HepG2 (cell line): Measurements from ENCODE around the gene PTPRO. TPM values are rescaled to one million over a fixed set of nuclear protein-coding genes. Genes with fewer than 3 reads are reported as not detected.

ENCODE experiments used
- ATAC-seq: fragments of 200-7000 bp; cut with Tn5 transposase; 3 replicates; pipeline ENCODE4 v1.9.1; 2020; ENCODE audit warnings: mild to moderate bottlenecking, moderate library complexity
- BruUV-seq: library from RNA; stranded (reverse); fragments of 400-500 nt; replicated peaks from 2 replicates; lab custom pipeline; 2021; lab: Mats Ljungman, UMichigan
- CTCF ChIA-PET: fragments of 300-600 bp; formaldehyde crosslinking; extraction: SDS; loops from one replicate; lab custom pipeline; 2021; ENCODE audit warnings: low total read pairs, inconsistent platforms, low intra/inter-chr PET ratio; lab: Yijun Ruan, JAX
- POLR2A ChIA-PET: fragments of 350-600 bp; sonication (Branson Sonifier 250); formaldehyde crosslinking; loops from one replicate; lab custom pipeline; 2020; ENCODE audit warnings: antibody characterized with exemption, inconsistent platforms; lab: Yijun Ruan, JAX
- DNase-seq: peaks from one replicate; pipeline ENCODE4 v3.0.0-alpha.2; 2015; ENCODE audit warnings: low spot score
- FAIRE-seq: peaks from 3 replicates; lab custom pipeline; 2011; peaks lifted over from hg19 to GRCh38; lab: Jason Lieb, UNC
- H2AFZ ChIP-seq: one replicate; pipeline ENCODE4 v1.6.1; 2011; ENCODE audit warnings: low read length, inconsistent platforms
- H3K27ac ChIP-seq: fragments of 300-600 bp; 3 replicates; pipeline ENCODE4 v1.8.0; 2011; ENCODE audit warnings: mixed run types, mild to moderate bottlenecking, mixed read lengths, low read length, inconsistent platforms; ENCODE audit not compliant: insufficient read depth; ENCODE audit errors: extremely low read length
- H3K27me3 ChIP-seq, 2 experiments: fragments of 200-600 bp in 1 of 2; 2 replicates in 1 of 2; 3 replicates in 1 of 2; pipeline versions ENCODE4 v1.6.0 to v1.8.0; 2011; ENCODE audit warnings: low read length in 2 of 2, mild to moderate bottlenecking in 2 of 2, moderate library complexity in 2 of 2, inconsistent platforms in 1 of 2; ENCODE audit not compliant: insufficient read depth in 2 of 2, control insufficient read depth in 1 of 2
- H3K36me3 ChIP-seq, 2 experiments: fragments of 200-600 bp in 1 of 2; replicated peaks in 1 of 2; 2 replicates in 1 of 2; 3 replicates in 1 of 2; pipeline versions ENCODE4 v1.5.1 to v1.8.0; 2011; ENCODE audit warnings: low read length in 2 of 2, inconsistent platforms in 1 of 2; ENCODE audit not compliant: insufficient read depth in 2 of 2, control insufficient read depth in 1 of 2
- H3K4me1 ChIP-seq: 2 replicates; pipeline ENCODE4 v1.5.1; 2012; ENCODE audit warnings: low read length, inconsistent platforms; ENCODE audit not compliant: insufficient read depth
- H3K4me2 ChIP-seq: 2 replicates; pipeline ENCODE4 v1.6.0; 2011; ENCODE audit warnings: low read depth, low read length, inconsistent platforms
- H3K4me3 ChIP-seq, 3 experiments: fragments of 200-600 bp in 1 of 3; sonication (generic), shearing (Covaris generic) in 1 of 3; replicated peaks in 1 of 3; 2 replicates each; pipeline ENCODE4 v1.5.1; 2011 to 2016; ENCODE audit warnings: low read length in 3 of 3, inconsistent platforms in 2 of 3, low read depth in 2 of 3, mild to moderate bottlenecking in 2 of 3, control low read depth in 1 of 3, mixed read lengths in 1 of 3; ENCODE audit not compliant: insufficient read depth in 1 of 3
- H3K79me2 ChIP-seq: one replicate; pipeline ENCODE4 v1.6.1; 2011; ENCODE audit warnings: low read length, inconsistent platforms; ENCODE audit not compliant: insufficient read depth
- H3K9ac ChIP-seq: 2 replicates; pipeline ENCODE4 v1.6.0; 2011; ENCODE audit warnings: mild to moderate bottlenecking, low read depth, low read length, inconsistent platforms; ENCODE audit not compliant: insufficient read depth
- H3K9me3 ChIP-seq: 2 replicates; pipeline ENCODE4 v1.5.1; 2012; ENCODE audit warnings: mild to moderate bottlenecking, low read length
- H4K20me1 ChIP-seq: 2 replicates; pipeline ENCODE4 v1.6.0; 2011; ENCODE audit warnings: inconsistent platforms, mild to moderate bottlenecking, low read length, moderate library complexity; ENCODE audit not compliant: insufficient read depth
- ATM ChIP-seq: fragments of 450-650 bp; IDR thresholded peaks from 2 replicates; pipeline ENCODE4 v1.7.1; 2017; ENCODE audit warnings: mild to moderate bottlenecking, borderline replicate concordance
- BRD4 ChIP-seq: sonication (generic); formaldehyde crosslinking; IDR thresholded peaks from 2 replicates; pipeline ENCODE4 v1.4.0; 2020; ENCODE audit warnings: missing genetic modification reagents
- HMGA1 ChIP-seq: sonication (generic); formaldehyde crosslinking; conservative IDR thresholded peaks from 2 replicates; pipeline ENCODE4 v1.4.0; 2020; ENCODE audit warnings: missing genetic modification reagents
- MAFG ChIP-seq: sonication (generic); formaldehyde crosslinking; IDR thresholded peaks from 2 replicates; pipeline ENCODE4 v1.5.1; 2020; ENCODE audit warnings: mild to moderate bottlenecking, missing genetic modification reagents
- NR2F6 ChIP-seq, 2 experiments: IDR thresholded peaks; 2 replicates each; pipeline ENCODE4 v1.6.1; 2016; ENCODE audit warnings: antibody characterized with exemption in 1 of 2, mild to moderate bottlenecking in 1 of 2
- PAF1 ChIP-seq: IDR thresholded peaks from 2 replicates; pipeline ENCODE4 v1.6.1; 2016; ENCODE audit warnings: missing genetic modification reagents, missing compliant biosample characterization
- RXRA ChIP-seq: sonication (generic); formaldehyde crosslinking; IDR thresholded peaks from 2 replicates; pipeline ENCODE4 v1.5.1; 2020; ENCODE audit warnings: missing genetic modification reagents
- SIN3B ChIP-seq: fragments of 150-350 bp; IDR thresholded peaks from 2 replicates; pipeline ENCODE4 v1.6.1; 2014; ENCODE audit warnings: low read length
- TBX2 ChIP-seq: sonication (generic); formaldehyde crosslinking; IDR thresholded peaks from 2 replicates; pipeline ENCODE4 v1.5.0; 2020; ENCODE audit warnings: missing genetic modification reagents, mild to moderate bottlenecking, borderline replicate concordance
- THAP8 ChIP-seq: sonication (generic); formaldehyde crosslinking; IDR thresholded peaks from 2 replicates; pipeline ENCODE4 v1.5.1; 2020; ENCODE audit warnings: missing genetic modification reagents, mild to moderate bottlenecking, borderline replicate concordance
- THYN1 ChIP-seq: sonication (generic); formaldehyde crosslinking; IDR thresholded peaks from 2 replicates; pipeline ENCODE4 v1.8.1; 2023; ENCODE audit warnings: low read depth, mild to moderate bottlenecking, moderate library complexity, missing genetic modification reagents, borderline replicate concordance
- ZNF354B ChIP-seq: sonication (generic); formaldehyde crosslinking; IDR thresholded peaks from 2 replicates; pipeline ENCODE4 v1.8.0; 2022; ENCODE audit warnings: mild to moderate bottlenecking, missing genetic modification reagents
- ZXDC ChIP-seq: sonication (generic); formaldehyde crosslinking; IDR thresholded peaks from 2 replicates; pipeline ENCODE4 v1.5.0; 2020; ENCODE audit warnings: mild to moderate bottlenecking, missing genetic modification reagents
- WGBS: methylation state at CpG from one replicate; pipeline ENCODE4 v1.1.6; 2017; ENCODE audit warnings: low lambda C conversion rate; 5-methylcytosine and 5-hydroxymethylcytosine counted together
- in situ Hi-C: cut with HindIII; loops from 2 replicates; pipeline ENCODE4 v1.10.0; 2017; ENCODE audit warnings: low pct_unique_long_range_greater_than_20kb; ENCODE audit not compliant: extremely low pct_ligation_motif_present
- intact Hi-C: fragments of 100-400 bp; cut with micrococcal nuclease; formaldehyde crosslinking; loops from one replicate; pipeline ENCODE4 v1.10.0; 2022; ENCODE audit not compliant: unreplicated experiment
- polyA plus RNA-seq, 8 experiments: library from polyadenylated mRNA; depleted of rRNA in 3 of 8; stranded (reverse) in 7 of 8; unstranded in 1 of 8; fragments of >200 nt; fragmentation: Illumina TruSeq in 4 of 8; extraction: Trizol in 4 of 8; gene quantifications; 2 replicates each; pipeline versions ENCODE4 v1.2.1 to v1.2.3, GENCODE V29; 2011 to 2016; ENCODE audit warnings: low read depth in 4 of 8, missing spikeins in 1 of 8, mixed read lengths in 1 of 8; ENCODE audit not compliant: insufficient read depth in 1 of 8
- total RNA-seq, 5 experiments: library from RNA; depleted of rRNA; stranded (reverse); fragments of >200 nt; fragmentation: Illumina TruSeq; extraction: Trizol; gene quantifications; 2 replicates each; pipeline ENCODE4 v1.2.3, GENCODE V29; 2016; ENCODE audit warnings: low read depth in 1 of 5
- TF ChIP-seq, protein P1 (sequence below): fragments of 450-650 bp; IDR thresholded peaks from 2 replicates; pipeline ENCODE4 v1.6.1; 2017; ENCODE audit warnings: mild to moderate bottlenecking
- TF ChIP-seq, protein P2 (sequence below): sonication (generic); formaldehyde crosslinking; IDR thresholded peaks from 2 replicates; pipeline ENCODE4 v1.8.1; 2023; ENCODE audit warnings: mild to moderate bottlenecking, missing genetic modification reagents, borderline replicate concordance

PTPRO gene
- total and polyA plus RNA-seq, 2 of the 13 experiments (the other 11 are each of a cell fraction or from before 2014, with no cell fraction given): 0.04 TPM; not detected in 1

DNA sequence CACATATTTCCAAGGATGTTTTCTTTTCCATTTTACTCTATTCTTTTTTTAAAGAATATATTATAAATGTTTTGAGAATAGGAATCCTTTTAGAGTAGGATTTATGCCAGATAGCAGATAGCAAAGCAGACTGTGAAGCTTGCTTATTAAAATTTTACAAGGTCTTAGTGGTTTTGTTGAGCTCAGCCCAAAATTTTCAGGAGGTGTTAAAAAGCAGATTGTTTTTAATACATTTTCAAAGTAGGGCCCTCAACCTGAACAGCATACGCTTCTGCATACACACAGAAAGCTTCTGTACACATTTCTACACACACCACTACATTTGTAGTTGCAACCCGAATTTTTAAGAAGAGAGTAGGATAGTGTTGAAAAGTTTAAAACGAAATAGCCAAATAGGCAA lies 315.9 kb downstream of the PTPRO start:
- no TSS peak for BruUV-seq
- no peak overlapping the region for H3K4me2 ChIP-seq
- intact Hi-C loops (no loop called here), in situ Hi-C loops (no loop called here)
- ChIA-PET CTCF (no interaction called here), POLR2A (no interaction called here)
- H3K79me2 ChIP-seq: no peaks in the 10 kb centered on the region
- ATAC-seq (no peak), DNase-seq (no peak), FAIRE-seq (no peak)
- H4K20me1 ChIP-seq: no peaks in the 10 kb centered on the region
- peaks cover 12% of the 10 kb centered on the region for H3K4me1 ChIP-seq
- H3K36me3 ChIP-seq: peaks cover 7 to 20% of the 10 kb centered on the region in 2 experiments
- no peak overlapping the region for H2AFZ ChIP-seq
- H3K4me3 ChIP-seq: no peak overlapping the region
- no peak overlapping the region for H3K9ac ChIP-seq
- no peak overlapping the region for H3K27ac ChIP-seq
- H3K9me3 ChIP-seq: no peaks in the 10 kb centered on the region
- TF ChIP-seq ZXDC: no peak
- no peak for TF ChIP-seq ZNF354B
- no peak for TF ChIP-seq PAF1
- TF ChIP-seq NR2F6 (IDR thresholded peaks at IDR 0.05): no peak
- TF ChIP-seq NR2F6 (CRISPR knock-in tag; IDR thresholded peaks at IDR 0.05): no peak
- TF ChIP-seq MAFG (CRISPR knock-in tag): no peak
- no peak for TF ChIP-seq RXRA (CRISPR knock-in tag)
- no peak for TF ChIP-seq THAP8 (CRISPR knock-in tag)
- no peak for TF ChIP-seq SIN3B
- TF ChIP-seq HMGA1 (CRISPR knock-in tag): no peak
- TF ChIP-seq THYN1 (CRISPR knock-in tag): no peak
- TF ChIP-seq, protein P1, sequence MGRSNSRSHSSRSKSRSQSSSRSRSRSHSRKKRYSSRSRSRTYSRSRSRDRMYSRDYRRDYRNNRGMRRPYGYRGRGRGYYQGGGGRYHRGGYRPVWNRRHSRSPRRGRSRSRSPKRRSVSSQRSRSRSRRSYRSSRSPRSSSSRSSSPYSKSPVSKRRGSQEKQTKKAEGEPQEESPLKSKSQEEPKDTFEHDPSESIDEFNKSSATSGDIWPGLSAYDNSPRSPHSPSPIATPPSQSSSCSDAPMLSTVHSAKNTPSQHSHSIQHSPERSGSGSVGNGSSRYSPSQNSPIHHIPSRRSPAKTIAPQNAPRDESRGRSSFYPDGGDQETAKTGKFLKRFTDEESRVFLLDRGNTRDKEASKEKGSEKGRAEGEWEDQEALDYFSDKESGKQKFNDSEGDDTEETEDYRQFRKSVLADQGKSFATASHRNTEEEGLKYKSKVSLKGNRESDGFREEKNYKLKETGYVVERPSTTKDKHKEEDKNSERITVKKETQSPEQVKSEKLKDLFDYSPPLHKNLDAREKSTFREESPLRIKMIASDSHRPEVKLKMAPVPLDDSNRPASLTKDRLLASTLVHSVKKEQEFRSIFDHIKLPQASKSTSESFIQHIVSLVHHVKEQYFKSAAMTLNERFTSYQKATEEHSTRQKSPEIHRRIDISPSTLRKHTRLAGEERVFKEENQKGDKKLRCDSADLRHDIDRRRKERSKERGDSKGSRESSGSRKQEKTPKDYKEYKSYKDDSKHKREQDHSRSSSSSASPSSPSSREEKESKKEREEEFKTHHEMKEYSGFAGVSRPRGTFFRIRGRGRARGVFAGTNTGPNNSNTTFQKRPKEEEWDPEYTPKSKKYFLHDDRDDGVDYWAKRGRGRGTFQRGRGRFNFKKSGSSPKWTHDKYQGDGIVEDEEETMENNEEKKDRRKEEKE: no peak
- TF ChIP-seq, protein P2, sequence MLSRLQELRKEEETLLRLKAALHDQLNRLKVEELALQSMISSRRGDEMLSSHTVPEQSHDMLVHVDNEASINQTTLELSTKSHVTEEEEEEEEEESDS (CRISPR knock-in tag): no peak
- TF ChIP-seq TBX2: no peak
- TF ChIP-seq BRD4 (CRISPR knock-in tag): no peak
- no peak for TF ChIP-seq ATM
- H3K27me3 ChIP-seq: no peaks in the 10 kb centered on the region
- WGBS: 91% methylated on average over 3 of the region's 3 CpGs
